HEK293T (cell line): Measurements from ENCODE around the gene CUX1.
A peak's percentile ranks its signal among the peaks of the same experiment; 100 is the strongest.

Source experiments
- CTCF ChIA-PET: fragments of 350-600 bp; formaldehyde crosslinking; extraction: SDS; loops from one replicate; lab custom pipeline; 2021; ENCODE audit warnings: antibody characterized with exemption, inconsistent platforms; lab: Yijun Ruan, JAX
- POLR2A ChIA-PET: fragments of 350-600 bp; formaldehyde crosslinking; extraction: SDS; loops from one replicate; lab custom pipeline; 2020; ENCODE audit warnings: antibody characterized with exemption, inconsistent platforms; lab: Yijun Ruan, JAX
- DNase-seq: peaks from one replicate; pipeline ENCODE4 v3.0.0; 2012; ENCODE audit warnings: mixed read lengths; ENCODE audit errors: extremely low spot score
- ARNT ChIP-seq: fragments of 450-650 bp; IDR thresholded peaks from 2 replicates; pipeline ENCODE4 v1.6.1; 2017; ENCODE audit warnings: mild to moderate bottlenecking
- BHLHE40 ChIP-seq: fragments of 450-650 bp; IDR thresholded peaks from 2 replicates; pipeline ENCODE4 v1.6.1; 2016; ENCODE audit warnings: mild to moderate bottlenecking, moderate library complexity, borderline replicate concordance
- CTBP1 ChIP-seq: fragments of 450-650 bp; IDR thresholded peaks from 2 replicates; pipeline ENCODE4 v1.6.1; 2016; ENCODE audit warnings: borderline replicate concordance
- ELF4 ChIP-seq: fragments of 450-650 bp; IDR thresholded peaks from 2 replicates; pipeline ENCODE4 v1.6.1; 2017; ENCODE audit warnings: antibody characterized with exemption
- FOXA1 ChIP-seq: fragments of 450-650 bp; IDR thresholded peaks from 2 replicates; pipeline ENCODE4 v1.6.1; 2016; ENCODE audit warnings: mild to moderate bottlenecking
- FOXK2 ChIP-seq: fragments of 450-650 bp; IDR thresholded peaks from 2 replicates; pipeline ENCODE4 v1.6.1; 2016; ENCODE audit warnings: mild to moderate bottlenecking
- FOXM1 ChIP-seq: fragments of 450-650 bp; IDR thresholded peaks from 2 replicates; pipeline ENCODE4 v1.6.1; 2017; ENCODE audit warnings: mild to moderate bottlenecking, borderline replicate concordance
- HDGF ChIP-seq: fragments of 450-650 bp; IDR thresholded peaks from 2 replicates; pipeline ENCODE4 v1.6.1; 2017; ENCODE audit warnings: antibody characterized with exemption, borderline replicate concordance
- L3MBTL2 ChIP-seq: fragments of 450-650 bp; conservative IDR thresholded peaks from 2 replicates; pipeline ENCODE4 v1.6.1; 2016; ENCODE audit warnings: mild to moderate bottlenecking
- LEF1 ChIP-seq: fragments of 450-650 bp; IDR thresholded peaks from 2 replicates; pipeline ENCODE4 v1.6.1; 2017; ENCODE audit warnings: mild to moderate bottlenecking, borderline replicate concordance
- NFRKB ChIP-seq: fragments of 450-650 bp; IDR thresholded peaks from 2 replicates; pipeline ENCODE4 v1.6.1; 2016; ENCODE audit warnings: mild to moderate bottlenecking, moderate library complexity
- SP1 ChIP-seq: fragments of 450-650 bp; IDR thresholded peaks from 2 replicates; pipeline ENCODE4 v1.6.1; 2017
- SUZ12 ChIP-seq: fragments of 450-650 bp; IDR thresholded peaks from 2 replicates; pipeline ENCODE4 v1.6.1; 2016; ENCODE audit warnings: mild to moderate bottlenecking
- TARDBP ChIP-seq: fragments of 450-650 bp; IDR thresholded peaks from 2 replicates; pipeline ENCODE4 v1.6.1; 2016
- ZNF384 ChIP-seq: fragments of 450-650 bp; IDR thresholded peaks from 2 replicates; pipeline ENCODE4 v1.6.1; 2016
- TF ChIP-seq, protein P1 (sequence below): fragments of 450-650 bp; IDR thresholded peaks from 2 replicates; pipeline ENCODE4 v1.6.1; 2016

CUX1 gene

DNA sequence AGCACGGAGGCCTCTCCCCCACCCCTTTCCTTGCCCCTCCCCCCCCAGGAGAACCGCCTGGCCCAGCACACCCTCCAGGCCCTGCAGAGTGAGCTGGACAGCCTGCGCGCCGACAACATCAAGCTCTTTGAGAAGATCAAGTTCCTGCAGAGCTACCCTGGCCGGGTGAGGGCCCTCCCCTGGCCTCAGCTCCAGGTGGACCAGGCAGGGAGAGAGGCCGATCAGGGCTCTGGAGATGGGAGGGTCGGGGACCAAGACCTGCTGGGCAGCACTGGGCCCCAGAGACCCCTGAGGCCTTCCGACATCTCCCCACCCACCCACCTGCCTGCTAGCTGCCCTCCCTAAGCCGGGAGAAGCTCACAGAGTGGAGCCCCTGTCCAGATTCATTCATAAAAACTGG, 460.5 kb downstream of the CUX1 start:
- POLR2A ChIA-PET, result no interaction called here
- no peak for DNase-seq
- TF ChIP-seq ZNF384 (no peak), L3MBTL2 (no peak)
- CTCF ChIA-PET, result interaction anchor here (0.6 to 1.5 kb wide), 2 partner anchors 114 to 526 kb away, joined by 3 read pairs; no protein-coding TSS in a partner anchor

DNA sequence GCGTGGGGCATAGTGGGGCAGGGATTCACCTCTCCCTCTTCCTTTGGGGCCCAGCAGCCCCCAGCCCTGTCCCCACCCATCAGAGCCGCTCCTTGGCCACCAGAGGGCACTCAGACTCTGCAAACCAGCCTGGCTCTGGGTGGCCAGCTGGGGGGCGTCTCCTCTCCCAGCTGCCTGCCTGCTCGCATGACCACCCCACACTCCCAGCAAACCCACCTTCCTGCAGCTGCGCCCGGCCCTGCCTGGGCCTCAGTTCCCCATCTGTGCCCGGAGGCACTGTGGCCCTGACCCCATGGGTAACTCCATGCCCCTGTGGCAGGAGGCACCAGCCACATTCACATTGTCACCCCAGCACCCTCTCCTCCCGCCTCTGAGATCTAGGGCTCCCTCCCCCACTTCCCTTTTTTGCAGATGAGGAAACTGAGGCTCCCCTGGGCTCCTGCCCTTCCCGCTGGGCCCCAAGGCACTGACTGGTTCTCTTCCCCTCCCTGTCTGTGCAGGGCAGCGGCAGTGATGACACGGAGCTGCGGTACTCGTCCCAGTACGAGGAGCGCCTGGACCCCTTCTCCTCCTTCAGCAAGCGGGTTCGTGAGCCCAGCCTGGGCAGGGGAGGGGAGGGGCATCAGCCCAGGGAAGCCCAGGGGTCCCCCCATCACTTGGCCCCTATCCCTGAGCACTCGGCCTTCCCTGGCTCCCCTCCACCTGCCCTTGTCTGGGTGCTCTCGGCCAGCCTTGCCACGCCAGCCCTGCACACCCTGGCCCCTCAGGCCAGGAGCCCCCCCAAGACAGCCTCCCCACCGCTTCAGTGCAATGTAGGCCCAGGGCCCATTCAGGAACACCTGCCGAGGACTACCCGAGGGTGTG, 462.3 kb downstream of the CUX1 start:
- DNase-seq, result peak; percentile 84
- ChIA-PET POLR2A (no interaction called here), CTCF (interaction anchor here (0.6 to 2.1 kb wide), 4 partner anchors 110 to 176 kb away, joined by 3 to 10 read pairs (median 6); no protein-coding TSS in a partner anchor)
- TF ChIP-seq L3MBTL2 (no peak), BHLHE40 (no peak), ZNF384 (no peak), SUZ12 (no peak), ARNT (no peak)

DNA sequence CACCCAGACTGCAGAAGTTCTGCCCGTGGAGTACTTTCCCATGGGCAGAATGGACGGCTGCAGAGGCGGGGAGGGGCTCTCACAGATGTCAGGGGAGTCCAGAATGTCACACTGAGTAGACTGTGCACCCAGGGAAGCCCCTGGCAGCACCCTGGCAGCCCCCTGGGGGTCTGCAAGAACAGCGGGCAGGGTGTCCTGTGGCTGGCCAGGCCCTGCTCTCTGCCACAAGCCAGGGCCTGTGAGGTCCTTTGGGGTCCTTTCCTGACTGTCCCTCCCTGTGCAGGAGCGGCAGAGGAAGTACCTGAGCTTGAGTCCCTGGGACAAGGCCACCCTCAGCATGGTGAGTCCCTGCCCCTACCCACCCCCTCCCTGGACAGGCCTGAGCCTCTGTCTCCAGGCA, 463.1 kb downstream of the CUX1 start:
- no peak for TF ChIP-seq ELF4
- no peak for TF ChIP-seq FOXA1
- TF ChIP-seq TARDBP, result no peak
- no peak for TF ChIP-seq FOXM1
- TF ChIP-seq ARNT, result no peak
- TF ChIP-seq BHLHE40, result no peak
- no peak for TF ChIP-seq ZNF384
- no peak for TF ChIP-seq SUZ12
- no peak for TF ChIP-seq L3MBTL2
- TF ChIP-seq LEF1, result no peak
- TF ChIP-seq, protein P1, sequence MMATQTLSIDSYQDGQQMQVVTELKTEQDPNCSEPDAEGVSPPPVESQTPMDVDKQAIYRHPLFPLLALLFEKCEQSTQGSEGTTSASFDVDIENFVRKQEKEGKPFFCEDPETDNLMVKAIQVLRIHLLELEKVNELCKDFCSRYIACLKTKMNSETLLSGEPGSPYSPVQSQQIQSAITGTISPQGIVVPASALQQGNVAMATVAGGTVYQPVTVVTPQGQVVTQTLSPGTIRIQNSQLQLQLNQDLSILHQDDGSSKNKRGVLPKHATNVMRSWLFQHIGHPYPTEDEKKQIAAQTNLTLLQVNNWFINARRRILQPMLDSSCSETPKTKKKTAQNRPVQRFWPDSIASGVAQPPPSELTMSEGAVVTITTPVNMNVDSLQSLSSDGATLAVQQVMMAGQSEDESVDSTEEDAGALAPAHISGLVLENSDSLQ, result no peak
- no peak for TF ChIP-seq SP1
- TF ChIP-seq FOXK2, result no peak
- no peak for TF ChIP-seq NFRKB
- TF ChIP-seq HDGF, result no peak
- no peak for TF ChIP-seq CTBP1
- POLR2A ChIA-PET, result no interaction called here
- no peak for DNase-seq
- CTCF ChIA-PET, result interaction anchor here (0.6 to 2.1 kb wide), 3 partner anchors 110 to 175 kb away, joined by 3 to 10 read pairs (median 3); no protein-coding TSS in a partner anchor

DNA sequence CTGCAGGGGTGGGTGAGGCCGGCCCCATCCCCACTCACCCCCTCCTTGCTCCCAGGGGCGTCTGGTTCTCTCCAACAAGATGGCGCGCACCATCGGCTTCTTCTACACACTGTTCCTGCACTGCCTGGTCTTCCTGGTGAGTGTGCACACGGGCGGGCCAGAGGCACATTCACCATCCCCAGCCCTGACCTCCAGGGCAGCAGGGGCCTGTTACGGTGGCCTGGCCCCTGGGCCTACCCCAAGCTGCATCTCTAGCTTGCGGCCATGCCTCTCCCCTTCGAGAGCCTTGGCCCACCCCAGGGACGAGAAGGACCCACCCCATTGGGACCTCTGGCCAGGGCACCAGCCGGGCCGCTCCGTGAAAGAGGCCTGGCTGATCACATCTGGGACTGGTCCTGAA, 464.4 kb downstream of the CUX1 start:
- DNase-seq, result no peak
- no peak for TF ChIP-seq NFRKB
- TF ChIP-seq, protein P1, result no peak
- TF ChIP-seq ARNT, result no peak
- no peak for TF ChIP-seq SUZ12
- TF ChIP-seq LEF1, result no peak
- no peak for TF ChIP-seq FOXA1
- no peak for TF ChIP-seq FOXK2
- no peak for TF ChIP-seq SP1
- no peak for TF ChIP-seq FOXM1
- TF ChIP-seq TARDBP, result no peak
- TF ChIP-seq BHLHE40, result no peak
- TF ChIP-seq L3MBTL2, result no peak
- no peak for TF ChIP-seq HDGF
- TF ChIP-seq ZNF384, result no peak
- TF ChIP-seq ELF4, result no peak
- no peak for TF ChIP-seq CTBP1
- CTCF ChIA-PET, result no interaction called here
- POLR2A ChIA-PET, result no interaction called here

DNA sequence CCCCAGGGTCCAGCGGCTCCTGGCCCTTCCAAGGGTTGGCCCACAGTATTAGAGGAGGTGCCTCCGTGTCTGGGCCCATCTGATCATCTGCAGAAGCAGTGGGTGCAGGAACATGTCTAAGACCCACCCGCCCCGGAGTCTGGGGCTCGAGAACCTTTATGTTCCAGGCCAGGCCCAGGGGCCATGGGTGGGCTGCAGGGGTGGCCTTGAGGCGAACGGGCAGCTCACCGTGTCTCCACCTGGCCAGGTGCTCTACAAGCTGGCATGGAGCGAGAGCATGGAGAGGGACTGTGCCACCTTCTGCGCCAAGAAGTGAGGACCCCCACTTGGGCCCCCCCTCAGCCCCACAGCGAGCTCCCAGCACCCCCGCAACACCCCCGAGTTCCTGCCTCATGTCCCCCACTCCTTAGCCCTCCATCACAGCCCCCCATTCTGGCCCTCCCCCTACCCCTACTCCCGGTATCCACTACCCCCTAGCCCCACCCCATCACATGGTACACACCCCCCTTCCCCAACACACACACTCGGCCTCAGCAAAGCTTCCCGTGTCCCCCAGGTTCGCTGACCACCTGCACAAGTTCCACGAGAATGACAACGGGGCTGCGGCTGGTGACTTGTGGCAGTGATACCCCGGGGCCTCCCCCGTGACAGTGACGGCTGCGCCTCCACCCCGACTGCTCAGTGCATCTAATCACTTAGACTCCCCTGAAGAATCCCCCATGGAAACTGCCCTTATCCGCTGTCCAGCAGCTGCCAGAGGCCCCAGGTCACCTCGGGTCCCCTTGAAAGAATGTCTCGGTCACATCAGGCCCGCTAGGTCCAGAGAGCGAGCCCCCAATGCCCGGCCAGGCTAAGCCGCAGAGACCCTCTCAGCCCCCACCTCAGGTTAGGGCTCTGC, 465.3 kb downstream of the CUX1 start:
- TF ChIP-seq, protein P1, result no peak
- no peak for TF ChIP-seq NFRKB
- no peak for TF ChIP-seq HDGF
- no peak for TF ChIP-seq FOXK2
- TF ChIP-seq SP1, result no peak
- TF ChIP-seq ARNT, result no peak
- TF ChIP-seq L3MBTL2, result no peak
- no peak for TF ChIP-seq BHLHE40
- no peak for TF ChIP-seq ZNF384
- TF ChIP-seq SUZ12, result no peak
- no peak for TF ChIP-seq CTBP1
- no peak for TF ChIP-seq TARDBP
- no peak for TF ChIP-seq LEF1
- no peak for DNase-seq
- CTCF ChIA-PET, result no interaction called here
- POLR2A ChIA-PET, result no interaction called here
